ENCODE data around the gene TMEM191B.
"Not testable (repeated sequence)": the region's sequence is repeated elsewhere in the genome, so short reads cannot be mapped to it uniquely, and the experiment has no call there.

Gene TMEM191B

DNA sequence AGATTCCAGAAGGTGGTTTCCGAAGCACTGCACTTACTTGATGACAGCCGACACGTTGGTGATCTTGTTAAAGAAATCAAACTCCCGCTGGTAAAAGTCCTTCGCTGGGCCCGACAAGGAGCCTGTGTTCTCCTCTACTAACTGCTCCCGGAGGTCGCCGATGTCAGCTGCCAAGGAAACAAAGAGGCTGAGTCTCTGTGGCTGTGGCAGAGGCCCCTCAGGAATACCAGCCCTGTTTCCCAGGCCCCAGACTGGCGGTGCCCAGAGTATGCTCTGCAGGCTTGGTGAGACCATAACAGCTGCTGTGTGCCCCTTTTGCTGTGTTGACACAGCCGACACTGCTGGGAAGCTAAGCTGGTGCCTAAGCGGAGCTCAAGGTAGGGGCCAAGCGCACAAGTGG, 17.0 kb downstream of the TMEM191B start:
- not testable (repeated sequence) for H3K27me3 Mint-ChIP-seq (ENCODE audit: low read depth); H3K36me3 Mint-ChIP-seq (ENCODE audit: low read depth); H3K27ac Mint-ChIP-seq; H3K9me3 Mint-ChIP-seq; DNase-seq (ENCODE audit: low spot score); H3K4me1 Mint-ChIP-seq (ENCODE audit: low read depth); H3K4me3 Mint-ChIP-seq

DNA sequence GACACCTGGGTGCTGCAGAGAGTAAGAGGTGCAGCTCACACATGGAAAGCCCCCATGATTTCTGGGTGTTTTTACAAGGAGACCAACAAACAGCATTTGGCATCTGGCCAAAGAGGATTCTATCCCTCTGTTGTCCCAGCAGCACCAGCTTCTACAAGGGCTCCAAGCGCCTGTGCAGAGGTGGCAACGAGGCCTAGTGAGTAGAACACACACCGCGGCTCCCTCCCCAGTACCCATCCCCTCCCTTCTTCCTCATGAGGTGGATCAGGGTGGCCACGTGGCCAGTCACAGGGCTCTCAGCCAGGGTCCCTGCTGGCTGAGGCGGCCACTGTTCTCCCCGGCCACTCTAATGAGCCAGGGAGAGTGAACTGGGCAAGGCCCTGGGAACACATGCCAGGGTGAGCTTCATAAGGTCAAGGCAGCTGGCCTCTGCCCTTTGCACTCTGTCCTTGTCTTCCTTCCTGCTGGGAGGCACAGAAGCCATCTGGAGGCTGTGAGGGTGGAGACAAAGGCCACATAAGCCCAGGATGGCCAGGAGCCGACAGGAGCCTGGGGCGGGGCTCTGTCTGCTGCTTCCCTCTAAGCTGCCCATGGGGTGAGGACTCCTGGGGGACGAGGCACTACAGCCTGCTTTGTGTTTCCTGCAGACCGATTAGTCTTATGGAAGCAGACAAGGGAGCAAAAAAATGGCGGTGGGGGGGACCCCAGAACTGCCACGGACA, 22.0 kb downstream of the TMEM191B start:
- not testable (repeated sequence) for H3K36me3 Mint-ChIP-seq (ENCODE audit: low read depth); H3K4me1 Mint-ChIP-seq (ENCODE audit: low read depth); H3K9me3 Mint-ChIP-seq; H3K27ac Mint-ChIP-seq; H3K27me3 Mint-ChIP-seq (ENCODE audit: low read depth); DNase-seq (ENCODE audit: low spot score); H3K4me3 Mint-ChIP-seq

DNA sequence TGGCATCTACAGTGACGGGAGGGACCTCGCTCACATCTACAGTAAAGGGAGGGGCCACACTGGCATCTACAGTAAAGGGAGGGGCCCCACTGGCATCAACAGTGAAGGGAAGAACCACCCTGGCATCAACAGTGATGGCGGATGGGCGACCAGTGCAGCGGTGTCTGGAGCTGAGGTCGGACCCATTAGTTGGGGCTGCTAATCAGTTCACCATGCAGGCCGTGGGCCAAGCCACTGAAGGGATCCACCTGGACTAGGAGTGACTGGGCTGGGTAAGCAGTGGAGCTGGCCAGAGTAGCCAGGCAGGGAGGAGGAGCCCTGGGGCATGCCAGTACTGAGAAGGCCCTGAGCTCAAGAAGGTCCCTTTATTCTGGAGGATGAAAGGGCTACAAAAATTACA, 23.4 kb downstream of the TMEM191B start:
- not testable (repeated sequence) for H3K27ac Mint-ChIP-seq; H3K9me3 Mint-ChIP-seq; H3K4me3 Mint-ChIP-seq; H3K27me3 Mint-ChIP-seq (ENCODE audit: low read depth); H3K4me1 Mint-ChIP-seq (ENCODE audit: low read depth); DNase-seq (ENCODE audit: low spot score); H3K36me3 Mint-ChIP-seq (ENCODE audit: low read depth)

DNA sequence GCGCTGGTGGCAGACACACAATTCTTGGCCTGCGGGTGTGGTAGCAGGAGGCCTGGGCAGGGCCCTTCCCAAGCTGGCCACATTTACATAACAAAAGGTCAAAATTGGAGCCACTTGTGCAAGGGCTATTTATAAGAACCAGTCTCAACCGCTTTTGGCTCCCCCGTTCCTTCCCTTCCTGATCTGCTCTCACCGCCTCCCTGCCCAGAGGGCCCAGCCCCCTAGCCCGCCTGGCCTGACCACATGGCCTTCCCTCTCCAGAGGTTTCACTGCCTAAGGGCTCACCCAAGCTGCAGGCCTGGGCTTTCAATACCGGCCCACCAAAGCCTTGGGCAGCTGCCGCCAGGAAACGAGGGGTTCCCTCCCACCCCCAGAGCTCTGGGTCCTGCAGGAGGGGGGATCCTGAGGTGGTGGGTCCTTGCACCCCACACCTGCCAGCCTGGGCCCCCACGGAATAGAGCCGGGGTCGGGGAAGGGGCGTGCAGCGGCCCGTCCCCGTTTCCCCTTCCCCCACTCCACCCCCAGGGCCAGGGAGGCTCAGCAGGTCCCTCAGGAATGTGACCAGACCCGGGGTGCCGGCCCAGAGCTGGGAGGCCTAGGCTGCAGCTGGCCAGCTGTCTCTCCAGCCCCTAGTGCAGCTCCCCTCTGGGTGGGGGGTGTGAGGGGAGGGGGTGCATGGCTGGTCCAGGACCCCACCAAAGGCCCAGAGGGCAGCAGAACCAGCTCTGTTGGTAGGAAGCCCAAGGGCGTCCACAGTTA, 25.4 kb downstream of the TMEM191B start:
- not testable (repeated sequence) for H3K27ac Mint-ChIP-seq; DNase-seq (ENCODE audit: low spot score); H3K4me3 Mint-ChIP-seq; H3K9me3 Mint-ChIP-seq; H3K27me3 Mint-ChIP-seq (ENCODE audit: low read depth); H3K4me1 Mint-ChIP-seq (ENCODE audit: low read depth); H3K36me3 Mint-ChIP-seq (ENCODE audit: low read depth)

DNA sequence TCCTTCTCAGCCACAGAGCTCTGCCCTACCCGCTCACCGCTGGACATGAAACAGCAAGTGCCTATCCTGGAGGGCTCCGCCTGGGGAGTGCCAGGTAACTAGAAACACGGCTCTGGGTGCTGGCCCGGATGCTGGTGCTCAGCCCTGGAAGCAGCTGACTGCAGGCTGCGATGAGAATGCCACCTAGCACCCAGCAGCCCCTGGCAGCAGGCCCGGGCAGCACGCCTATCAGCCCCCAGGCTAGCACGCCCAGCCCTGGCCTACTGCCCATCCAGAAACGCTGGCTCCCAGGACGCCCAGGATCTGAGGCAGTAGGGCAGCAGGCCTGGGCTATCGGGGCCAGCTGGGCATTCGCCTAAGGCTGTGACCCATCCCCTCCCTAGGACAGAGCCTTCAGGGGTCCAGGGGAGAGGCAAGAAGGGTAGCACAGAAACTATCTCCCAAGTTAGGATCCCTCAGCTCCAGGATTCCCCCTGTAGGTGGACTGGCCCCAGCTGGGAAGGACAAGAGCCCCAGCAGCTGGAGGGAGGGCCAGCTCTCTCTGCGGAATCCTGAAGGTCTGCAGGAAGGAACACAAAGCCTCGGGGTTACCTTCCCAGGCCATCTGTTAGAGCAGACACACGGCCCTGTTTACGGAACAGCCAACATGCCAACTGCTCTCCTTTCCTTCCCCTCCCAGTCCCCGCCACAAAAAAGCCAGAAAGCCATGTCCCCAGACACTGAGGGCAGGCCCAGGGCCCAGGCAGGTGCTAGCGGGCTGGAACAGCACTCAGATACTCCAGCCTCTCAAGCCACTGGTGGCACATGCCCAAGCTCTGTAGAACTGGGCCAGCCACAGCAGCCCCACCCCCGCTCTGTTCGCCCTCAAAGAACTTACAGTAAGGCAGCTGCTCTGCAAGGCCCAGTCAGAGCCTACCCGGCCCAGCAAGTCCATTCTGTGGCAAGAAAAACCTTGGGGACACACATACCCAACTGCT, 27.0 kb downstream of the TMEM191B start:
- DNase-seq (ENCODE audit: low spot score); H3K4me3 Mint-ChIP-seq; H3K27ac Mint-ChIP-seq; H3K4me1 Mint-ChIP-seq (ENCODE audit: low read depth); H3K27me3 Mint-ChIP-seq (ENCODE audit: low read depth); H3K9me3 Mint-ChIP-seq; H3K36me3 Mint-ChIP-seq (ENCODE audit: low read depth): not testable (repeated sequence)

DNA sequence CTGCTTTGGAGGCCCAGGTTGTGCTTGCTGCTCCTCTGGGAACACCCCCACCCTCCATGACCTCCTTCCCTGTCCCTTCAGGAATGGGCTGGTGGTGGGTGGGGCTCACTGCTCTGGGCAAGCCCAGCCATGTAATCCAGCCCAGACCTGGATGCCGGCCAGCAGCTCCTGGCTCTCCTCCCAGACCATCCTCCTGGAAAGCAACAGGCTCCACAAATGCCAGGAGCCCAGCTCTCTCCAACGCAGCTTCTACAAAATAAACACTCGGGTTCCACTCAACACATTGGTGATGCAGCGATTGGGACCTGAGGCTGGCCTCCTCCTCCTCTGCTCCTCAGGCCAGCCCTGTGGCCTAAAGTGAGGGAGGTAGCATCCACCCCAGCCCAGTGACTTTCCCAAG, 30.9 kb downstream of the TMEM191B start:
- not testable (repeated sequence) for H3K27ac Mint-ChIP-seq; H3K27me3 Mint-ChIP-seq (ENCODE audit: low read depth); H3K36me3 Mint-ChIP-seq (ENCODE audit: low read depth); H3K4me1 Mint-ChIP-seq (ENCODE audit: low read depth); H3K9me3 Mint-ChIP-seq; DNase-seq (ENCODE audit: low spot score); H3K4me3 Mint-ChIP-seq

DNA sequence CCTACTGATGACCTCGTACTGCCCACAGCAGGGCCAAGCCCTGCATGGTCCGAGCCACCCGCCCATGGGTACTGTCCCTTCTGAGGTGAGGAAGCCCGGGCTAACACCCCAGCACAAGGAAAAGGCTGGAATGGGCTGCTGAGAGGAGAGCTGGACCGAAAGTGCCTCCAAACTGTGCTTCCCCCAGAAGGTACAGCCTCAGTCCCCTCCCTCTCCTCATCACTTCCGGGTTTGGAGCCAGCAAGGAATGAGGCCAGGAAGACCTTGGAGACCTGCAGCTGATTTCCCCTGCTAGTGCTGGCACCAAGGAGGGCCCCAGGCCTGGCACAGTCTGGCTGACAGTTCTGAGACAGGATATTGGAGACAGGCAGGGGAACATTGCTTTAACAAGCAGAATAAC, 31.3 kb downstream of the TMEM191B start:
- not testable (repeated sequence) for H3K9me3 Mint-ChIP-seq; H3K27ac Mint-ChIP-seq; H3K27me3 Mint-ChIP-seq (ENCODE audit: low read depth); H3K4me3 Mint-ChIP-seq; H3K36me3 Mint-ChIP-seq (ENCODE audit: low read depth); DNase-seq (ENCODE audit: low spot score); H3K4me1 Mint-ChIP-seq (ENCODE audit: low read depth)

DNA sequence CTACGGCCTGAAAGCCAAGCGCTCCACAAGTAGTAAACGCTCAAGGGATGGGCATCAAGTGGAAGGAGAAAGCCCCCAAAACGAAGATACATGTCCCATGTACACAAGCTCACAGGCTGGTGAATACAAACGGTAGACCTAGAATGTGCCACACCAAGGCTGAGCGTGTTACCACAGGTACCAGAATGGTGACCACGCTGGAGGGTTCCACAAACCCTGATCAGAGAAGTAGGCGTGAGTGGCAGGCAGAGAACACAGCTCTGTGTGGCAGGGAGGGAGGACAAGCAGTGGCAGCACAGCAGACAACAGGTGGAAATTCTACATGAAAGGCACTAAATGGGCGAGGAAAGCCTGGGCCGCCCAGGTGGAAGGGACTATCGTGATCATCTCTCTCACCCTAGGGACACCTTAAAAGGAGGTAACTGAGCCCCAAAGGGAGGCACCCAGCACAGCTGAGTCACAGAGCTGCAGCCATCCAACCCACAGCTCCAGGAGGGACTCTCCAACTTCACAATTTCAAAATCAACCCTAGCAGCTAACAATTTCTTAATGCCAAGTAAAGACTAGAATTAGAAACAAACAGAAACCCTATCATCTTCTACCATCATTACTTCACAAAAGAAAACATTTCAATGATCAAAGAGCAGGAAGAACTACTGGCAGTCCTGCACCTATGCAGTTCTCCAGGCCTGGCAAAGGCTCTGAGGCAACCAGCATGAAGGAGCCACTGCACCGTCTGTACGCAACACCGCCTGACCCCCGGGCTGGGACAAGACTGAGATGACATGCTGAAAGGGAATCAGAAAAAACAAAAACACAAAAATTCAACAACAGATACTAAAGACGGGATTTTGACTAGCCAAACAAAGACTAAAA, 32.7 kb downstream of the TMEM191B start:
- H3K4me3 Mint-ChIP-seq = not testable (repeated sequence)

DNA sequence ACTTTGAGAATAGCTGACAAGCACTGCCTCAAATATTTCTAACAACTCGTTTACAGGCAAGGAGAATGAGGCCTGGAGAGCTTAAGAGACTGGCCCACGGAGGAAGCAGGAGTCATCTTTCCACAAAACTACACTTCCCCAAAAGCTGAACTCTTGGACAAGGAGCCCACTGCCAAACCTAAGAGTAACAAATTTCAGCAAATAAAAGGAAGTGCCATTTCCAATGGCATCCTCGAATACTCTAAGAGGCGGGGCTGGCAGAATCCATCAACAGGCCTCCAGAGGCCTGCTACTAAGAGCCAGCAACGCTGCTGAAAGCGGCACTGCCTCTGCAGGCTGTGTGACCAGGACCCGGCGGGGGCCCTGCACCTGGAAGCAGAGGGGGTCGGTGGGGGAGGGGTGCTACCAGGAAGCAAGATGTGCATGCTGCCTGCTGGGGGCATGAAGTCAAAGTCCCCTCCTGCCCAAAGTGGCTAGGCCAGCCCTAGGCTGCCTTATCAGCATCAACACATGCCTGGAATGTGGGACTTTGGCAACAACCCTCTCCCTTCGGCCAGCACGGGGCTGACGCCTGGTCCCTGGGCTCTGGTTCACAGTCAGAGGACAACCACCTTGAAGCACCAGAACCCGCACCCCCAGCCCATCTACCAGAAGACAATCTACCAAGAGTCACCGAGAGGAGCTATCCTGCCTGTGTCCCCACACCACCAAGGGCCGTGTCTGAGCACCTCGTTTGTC, 43.1 kb downstream of the TMEM191B start:
- not testable (repeated sequence) for H3K4me1 Mint-ChIP-seq (ENCODE audit: low read depth); H3K27ac Mint-ChIP-seq; H3K9me3 Mint-ChIP-seq

More for the DNA sequence above, 32.7 kb downstream of the TMEM191B start:
- H3K36me3 Mint-ChIP-seq (ENCODE audit: low read depth); H3K27ac Mint-ChIP-seq; H3K9me3 Mint-ChIP-seq; H3K4me1 Mint-ChIP-seq (ENCODE audit: low read depth); DNase-seq (ENCODE audit: low spot score); H3K27me3 Mint-ChIP-seq (ENCODE audit: low read depth): not testable (repeated sequence)

DNA sequence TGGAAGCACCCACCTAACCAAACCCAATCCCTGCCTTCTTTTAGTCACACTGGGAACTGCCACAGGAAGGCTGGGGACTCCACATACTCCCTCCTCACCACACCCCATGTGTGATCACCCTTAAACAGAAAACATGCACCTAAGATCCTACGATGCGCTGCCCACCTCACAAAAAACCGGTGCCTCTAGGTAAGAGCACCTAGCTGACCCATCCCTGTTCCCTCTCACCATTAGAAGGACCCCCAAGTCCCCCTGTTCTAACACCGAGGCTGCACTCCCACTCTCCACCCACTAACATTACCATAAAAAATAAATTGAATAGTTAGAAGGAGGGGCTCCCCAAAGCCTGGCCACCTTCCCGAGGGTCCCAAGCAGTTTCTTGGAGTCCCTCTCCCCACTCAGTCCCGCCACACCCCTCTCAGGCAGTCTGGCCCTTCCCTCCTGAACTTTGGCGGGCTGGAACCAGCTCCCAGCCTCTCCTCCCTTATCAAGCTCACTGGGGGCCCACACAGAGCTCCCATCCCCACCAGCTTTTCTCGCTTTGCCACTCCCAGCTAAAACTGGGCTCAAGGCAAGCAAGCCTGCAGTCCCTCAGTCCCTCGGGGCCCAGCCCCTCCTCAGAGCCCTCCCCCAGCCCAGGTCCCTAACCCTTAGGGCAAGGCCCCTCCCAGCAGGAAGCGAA, 46.0 kb downstream of the TMEM191B start:
- H3K36me3 Mint-ChIP-seq (ENCODE audit: low read depth); H3K27ac Mint-ChIP-seq; H3K4me3 Mint-ChIP-seq; H3K4me1 Mint-ChIP-seq (ENCODE audit: low read depth); DNase-seq (ENCODE audit: low spot score); H3K9me3 Mint-ChIP-seq; H3K27me3 Mint-ChIP-seq (ENCODE audit: low read depth): not testable (repeated sequence)

More for the DNA sequence above, 43.1 kb downstream of the TMEM191B start:
- not testable (repeated sequence) for H3K4me3 Mint-ChIP-seq; H3K36me3 Mint-ChIP-seq (ENCODE audit: low read depth); H3K27me3 Mint-ChIP-seq (ENCODE audit: low read depth); DNase-seq (ENCODE audit: low spot score)

DNA sequence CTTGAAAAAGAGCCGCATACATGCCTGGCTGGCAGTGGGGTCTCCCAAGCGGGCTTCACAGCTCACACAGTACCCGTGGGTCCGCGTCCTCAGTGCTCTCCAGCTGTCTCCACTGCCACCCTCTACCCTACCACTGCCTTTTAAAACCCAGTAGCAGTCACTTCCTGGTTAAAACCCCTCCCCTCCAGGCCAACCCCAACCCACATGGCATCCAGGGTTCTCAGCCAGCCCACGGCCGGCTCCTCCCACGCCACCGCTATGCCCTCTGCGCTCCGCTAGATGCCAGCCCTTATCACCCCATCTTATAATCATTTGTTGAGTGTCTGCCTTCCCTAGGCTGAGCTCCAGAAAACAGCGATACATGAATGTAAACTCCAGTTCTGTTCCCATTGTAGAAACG, 47.0 kb downstream of the TMEM191B start:
- not testable (repeated sequence) for H3K9me3 Mint-ChIP-seq; H3K27me3 Mint-ChIP-seq (ENCODE audit: low read depth); DNase-seq (ENCODE audit: low spot score); H3K27ac Mint-ChIP-seq; H3K36me3 Mint-ChIP-seq (ENCODE audit: low read depth); H3K4me1 Mint-ChIP-seq (ENCODE audit: low read depth); H3K4me3 Mint-ChIP-seq

DNA sequence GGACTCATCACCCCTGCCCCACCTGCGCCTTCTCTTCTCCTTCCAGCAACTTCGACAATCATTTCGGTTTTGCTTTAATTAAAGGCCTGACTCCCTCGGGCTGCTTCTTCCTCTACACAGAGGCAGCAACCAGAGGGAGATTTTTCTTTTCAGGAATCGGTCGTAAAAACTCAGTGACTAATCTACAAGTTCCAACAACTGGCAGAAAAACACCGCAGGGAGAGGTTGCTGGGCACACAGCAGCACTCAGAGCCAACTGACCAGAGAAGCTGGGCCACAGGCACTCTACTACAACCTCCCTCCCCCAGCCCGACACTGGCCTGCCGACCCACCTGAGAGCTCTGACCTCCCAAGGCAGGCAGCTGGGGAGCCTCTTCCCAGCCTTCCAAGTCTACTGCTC, 48.1 kb downstream of the TMEM191B start:
- H3K4me3 Mint-ChIP-seq; H3K9me3 Mint-ChIP-seq; H3K27ac Mint-ChIP-seq; DNase-seq (ENCODE audit: low spot score); H3K36me3 Mint-ChIP-seq (ENCODE audit: low read depth); H3K27me3 Mint-ChIP-seq (ENCODE audit: low read depth); H3K4me1 Mint-ChIP-seq (ENCODE audit: low read depth): not testable (repeated sequence)
